ENCODE results near the gene LBHD1. TPM values are rescaled to one million over a fixed set of nuclear protein-coding genes. Genes with fewer than 3 reads are reported as not detected.
A peak's percentile ranks its signal among the peaks of the same experiment; 100 is the strongest.

LBHD1 gene
- total RNA-seq, 1 experiment from 2014 or later: 10.4 TPM

DNA sequence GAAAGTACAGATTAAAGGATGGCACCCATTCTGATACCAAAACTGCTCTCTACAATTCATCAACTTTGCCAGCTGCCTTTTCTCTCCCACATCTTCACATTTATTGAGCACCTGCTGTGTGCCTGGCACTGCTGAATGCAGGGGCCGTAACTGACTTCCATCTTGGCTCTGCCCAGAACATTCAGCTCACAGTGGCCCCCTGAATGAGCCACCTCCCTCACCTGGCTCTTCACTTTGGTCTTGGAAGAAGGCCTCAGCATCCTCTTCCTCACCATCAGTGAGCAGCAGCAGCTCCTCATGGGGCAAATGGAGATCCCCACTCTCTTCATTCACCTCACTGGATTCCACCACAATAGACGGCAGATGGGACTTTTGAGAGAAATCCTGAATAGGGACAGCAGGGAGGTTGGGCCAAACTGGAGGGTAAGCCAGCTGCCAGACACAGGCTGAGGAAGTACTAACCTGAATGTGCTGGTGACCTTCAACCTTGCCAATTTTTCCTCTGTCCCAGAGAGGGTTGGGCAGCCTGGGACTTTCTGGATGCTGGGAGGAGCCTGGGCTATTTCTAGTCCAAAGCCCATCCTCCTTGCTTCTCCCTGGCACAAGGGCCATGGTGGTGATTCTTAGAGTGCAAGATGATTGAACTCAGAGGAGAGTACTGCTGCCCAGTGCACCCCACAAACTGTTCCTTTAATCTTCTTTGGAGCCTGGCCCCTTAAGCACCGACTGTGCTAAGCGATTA lies 2.5 kb downstream of the LBHD1 start:
- no peak overlapping the region for H3K4ac ChIP-seq (ENCODE audit: low read depth, low read length)
- H3K4me1 Mint-ChIP-seq: peaks cover 25 to 35% of the 10 kb centered on the region in 2 experiments
- H3K27me3 ChIP-seq (ENCODE audit: insufficient read depth, low read length): no peaks in the 10 kb centered on the region
- no peak overlapping the region for H4K8ac ChIP-seq (replicated peaks; ENCODE audit: insufficient read length, low read depth, low read length)
- H3K27ac Mint-ChIP-seq: peak overlapping the region; percentile 11 to 89 (median 86); a peak in 5 of 7 replicates
- peaks cover 23 to 46% (median 32%) of the 10 kb centered on the region in 3 experiments for H3K36me3 Mint-ChIP-seq (ENCODE audit: insufficient read depth in 1 of 3, low read depth in 3 of 3)
- no peak overlapping the region for H2BK15ac ChIP-seq (ENCODE audit: low read depth, low read length)
- TF ChIP-seq, protein P1, sequence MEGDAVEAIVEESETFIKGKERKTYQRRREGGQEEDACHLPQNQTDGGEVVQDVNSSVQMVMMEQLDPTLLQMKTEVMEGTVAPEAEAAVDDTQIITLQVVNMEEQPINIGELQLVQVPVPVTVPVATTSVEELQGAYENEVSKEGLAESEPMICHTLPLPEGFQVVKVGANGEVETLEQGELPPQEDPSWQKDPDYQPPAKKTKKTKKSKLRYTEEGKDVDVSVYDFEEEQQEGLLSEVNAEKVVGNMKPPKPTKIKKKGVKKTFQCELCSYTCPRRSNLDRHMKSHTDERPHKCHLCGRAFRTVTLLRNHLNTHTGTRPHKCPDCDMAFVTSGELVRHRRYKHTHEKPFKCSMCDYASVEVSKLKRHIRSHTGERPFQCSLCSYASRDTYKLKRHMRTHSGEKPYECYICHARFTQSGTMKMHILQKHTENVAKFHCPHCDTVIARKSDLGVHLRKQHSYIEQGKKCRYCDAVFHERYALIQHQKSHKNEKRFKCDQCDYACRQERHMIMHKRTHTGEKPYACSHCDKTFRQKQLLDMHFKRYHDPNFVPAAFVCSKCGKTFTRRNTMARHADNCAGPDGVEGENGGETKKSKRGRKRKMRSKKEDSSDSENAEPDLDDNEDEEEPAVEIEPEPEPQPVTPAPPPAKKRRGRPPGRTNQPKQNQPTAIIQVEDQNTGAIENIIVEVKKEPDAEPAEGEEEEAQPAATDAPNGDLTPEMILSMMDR (conservative IDR thresholded peaks at IDR 0.05): no peak
- no peak for DNase-seq
- no peak overlapping the region for H3K14ac ChIP-seq (ENCODE audit: insufficient read depth, low read length)
- no peaks in the 10 kb centered on the region for H3K79me1 ChIP-seq (ENCODE audit: insufficient read depth, low read depth, low read length, poor library complexity, severe bottlenecking)
- no peak overlapping the region for H3K4me2 ChIP-seq (ENCODE audit: insufficient read depth, insufficient read length, low read length)
- no peak overlapping the region for H2AFZ ChIP-seq (ENCODE audit: low read length)
- no peak overlapping the region for H4K91ac ChIP-seq (ENCODE audit: insufficient read length, low read depth, low read length)
- no peak overlapping the region for H3K56ac ChIP-seq (ENCODE audit: insufficient read length, low read depth, low read length)
- WGBS (ENCODE audit: extremely low coverage, insufficient read length, low lambda C conversion rate): no CpG with 5 or more reads among the region's 4 CpGs
- H3T11ph ChIP-seq (ENCODE audit: low read length): no peak overlapping the region
- no peak overlapping the region for H2BK5ac ChIP-seq (ENCODE audit: insufficient read length, low read length)
- H4K5ac ChIP-seq (ENCODE audit: insufficient read length, low read depth, low read length): no peak overlapping the region
- no peak overlapping the region for H3K9ac ChIP-seq (ENCODE audit: extremely low read depth, insufficient read length, low read length)
- H3K27me3 Mint-ChIP-seq (ENCODE audit: low read depth): no peaks in the 10 kb centered on the region; the same call in none of the 2 replicates
- H3K4me3 Mint-ChIP-seq: peak overlapping the region in 1 of 2 experiments; percentile 92; a peak in 3 of 5 replicates
- H4K20me1 ChIP-seq (ENCODE audit: control insufficient read depth, insufficient read depth, insufficient read length): no peaks in the 10 kb centered on the region
- no peak overlapping the region for H3K23ac ChIP-seq (ENCODE audit: insufficient read length, low read depth, low read length)
- H2BK120ac ChIP-seq (ENCODE audit: low read depth, low read length, poor library complexity, severe bottlenecking): no peak overlapping the region
- no peak overlapping the region for H3K18ac ChIP-seq (ENCODE audit: insufficient read length, low read depth, low read length)
- H3K4me1 ChIP-seq (ENCODE audit: insufficient read depth, low read length): peaks cover 2% of the 10 kb centered on the region; the same call in 1 of the 2 replicates
- H3K9me3 ChIP-seq (ENCODE audit: control insufficient read depth, low read depth, low read length): no peaks in the 10 kb centered on the region
- no peak overlapping the region for H2AK5ac ChIP-seq (ENCODE audit: insufficient read length, low read length)
- no peak overlapping the region for H2BK12ac ChIP-seq (ENCODE audit: insufficient read length, low read depth, low read length)
- H3K27ac ChIP-seq (ENCODE audit: insufficient read length, low read depth, low read length): no peak overlapping the region
- H3K79me2 ChIP-seq (ENCODE audit: insufficient read depth, low read length): peaks cover 3% of the 10 kb centered on the region; the same call in 1 of the 2 replicates
- H2BK20ac ChIP-seq (ENCODE audit: low read depth, low read length, poor library complexity, severe bottlenecking): no peak overlapping the region
- peaks cover 17% of the 10 kb centered on the region for H3K23me2 ChIP-seq (ENCODE audit: insufficient read length, low read depth, low read length, poor library complexity, severe bottlenecking)
- no peaks in the 10 kb centered on the region; a peak in 1 of 5 replicates for H3K9me3 Mint-ChIP-seq

Measured in H9 (cell line).